ENCODE data around the gene SLC39A11.
"Not testable (repeated sequence)": the region's sequence is repeated elsewhere in the genome, so short reads cannot be mapped to it uniquely, and the experiment has no call there.

Gene SLC39A11

GRCh38 chr17:73007407-73007806 lies 85.1 kb downstream of the SLC39A11 start:
- DNase-seq (ENCODE audit: low read depth), result no peak

DNA sequence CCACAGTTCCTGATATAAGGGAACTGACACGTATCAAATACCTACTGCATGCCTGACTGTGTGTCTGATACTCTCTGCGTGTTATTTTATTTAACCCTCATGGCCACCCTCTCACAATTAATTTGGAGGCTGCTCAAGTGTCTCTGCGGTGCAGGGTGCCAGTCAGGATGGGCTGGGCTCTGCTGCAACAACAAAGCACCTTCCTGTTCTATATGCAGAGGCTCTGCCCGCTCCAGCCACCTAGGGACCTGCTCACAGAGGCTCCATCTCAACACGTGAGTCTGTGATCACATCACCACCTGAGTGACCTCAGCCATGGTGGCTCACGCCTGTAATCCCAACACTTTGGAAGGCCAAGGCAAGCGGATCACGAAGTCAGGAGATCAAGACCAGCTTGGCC lies 87.1 kb downstream of the SLC39A11 start:
- no peak for DNase-seq (ENCODE audit: low read depth)

DNA sequence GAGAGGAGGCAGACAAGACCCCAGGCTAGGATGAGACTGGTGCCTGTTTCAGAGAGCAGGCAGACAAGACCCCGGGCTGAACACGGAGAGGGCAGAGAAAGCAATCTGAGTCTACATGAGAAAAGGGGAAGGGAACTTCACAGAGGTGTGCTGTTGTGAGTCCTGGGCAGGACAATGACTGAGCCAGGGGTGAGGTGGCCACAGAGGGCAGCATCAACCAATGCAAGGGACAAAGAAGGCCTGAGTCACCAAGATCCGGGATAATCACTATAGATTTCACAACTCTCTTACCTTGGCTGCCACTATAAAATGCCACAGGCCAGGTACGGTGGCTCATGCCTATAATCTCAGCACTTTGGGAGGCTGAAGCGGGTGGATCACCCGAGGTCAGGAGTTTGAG lies 89.0 kb downstream of the SLC39A11 start:
- no peak for DNase-seq (ENCODE audit: low read depth)

DNA sequence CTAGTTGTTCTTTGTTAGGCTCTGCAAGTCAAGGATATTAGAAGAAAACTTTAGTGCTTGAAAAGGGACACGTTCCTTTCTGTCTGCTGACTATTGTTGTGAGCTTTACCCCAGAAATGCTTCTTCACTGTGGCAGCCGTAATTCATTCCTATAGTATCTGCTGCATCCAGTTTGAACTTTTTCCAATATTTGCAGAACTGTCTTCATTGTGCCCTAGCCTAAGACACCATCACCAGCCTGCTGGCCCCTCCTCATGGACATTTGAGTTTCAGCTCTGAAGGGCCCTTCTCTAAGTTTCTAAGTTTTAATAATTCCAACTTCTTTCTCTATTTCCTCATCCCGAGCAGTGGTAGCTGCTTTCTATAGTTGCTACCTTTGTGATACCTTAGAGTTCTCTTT lies 91.7 kb downstream of the SLC39A11 start:
- DNase-seq (ENCODE audit: low read depth), result no peak

GRCh38 chr17:72999474-72999873 lies 93.0 kb downstream of the SLC39A11 start:
- DNase-seq (ENCODE audit: low read depth), result not testable (repeated sequence)

- no peak for DNase-seq (ENCODE audit: low read depth)
These were observed 94.1 kb downstream of the SLC39A11 start for GRCh38 chr17:72998343-72998742.

DNA sequence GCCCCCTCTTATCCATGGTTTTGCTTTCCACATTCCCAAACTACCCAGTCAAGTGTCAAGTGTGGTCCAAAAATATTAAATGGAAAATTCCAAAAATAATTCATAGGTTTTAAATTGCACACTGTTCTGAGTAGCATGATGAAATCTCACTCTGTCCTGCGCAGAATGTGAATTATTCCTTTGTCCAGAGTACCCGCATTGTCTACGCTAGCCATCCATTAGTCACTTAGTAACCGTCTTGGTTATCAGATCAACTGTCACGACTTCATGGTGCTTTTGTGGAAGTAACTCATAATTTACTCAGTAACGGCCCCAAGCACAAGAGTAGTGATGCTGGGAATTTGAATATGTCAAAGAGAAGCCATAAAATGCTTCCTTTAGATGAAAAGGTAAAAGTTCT lies 94.9 kb downstream of the SLC39A11 start:
- no peak for DNase-seq (ENCODE audit: low read depth)

- DNase-seq (ENCODE audit: low read depth), result no peak
These were observed 95.7 kb downstream of the SLC39A11 start for GRCh38 chr17:72996791-72997190.

DNA sequence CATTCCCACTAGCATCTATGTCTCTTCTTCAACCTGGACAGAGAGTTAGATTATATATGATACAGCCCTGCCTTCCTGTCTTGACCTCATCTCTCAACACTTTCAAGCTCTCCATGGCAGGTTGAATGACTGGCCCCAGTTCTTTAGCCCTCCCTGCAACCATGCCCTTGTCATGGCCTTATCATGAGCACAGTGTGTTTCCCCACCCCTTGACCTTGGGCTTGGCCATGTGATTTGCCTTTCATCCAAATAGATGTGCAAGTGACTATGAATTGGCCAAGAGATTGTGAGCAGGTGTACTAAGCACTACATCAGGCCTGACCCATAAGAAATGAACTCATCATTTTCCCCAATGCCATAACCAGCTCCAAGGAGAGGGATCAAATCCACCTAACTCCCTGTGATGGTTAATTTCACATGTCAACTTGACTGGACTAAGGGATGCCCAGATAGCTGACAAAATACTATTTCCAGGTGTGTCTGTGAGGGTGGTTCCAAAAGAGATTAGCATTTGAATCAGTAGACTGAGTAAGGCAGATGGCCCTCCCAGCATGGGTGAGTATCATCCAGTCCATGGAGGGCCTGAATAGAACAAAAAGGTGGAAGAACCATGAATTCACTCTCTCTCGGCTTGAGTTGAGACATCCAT lies 97.4 kb downstream of the SLC39A11 start:
- no peak for DNase-seq (ENCODE audit: low read depth)

GRCh38 chr17:72992783-72993467 lies 99.6 kb downstream of the SLC39A11 start:
- DNase-seq (ENCODE audit: low read depth), result not testable (repeated sequence)

DNA sequence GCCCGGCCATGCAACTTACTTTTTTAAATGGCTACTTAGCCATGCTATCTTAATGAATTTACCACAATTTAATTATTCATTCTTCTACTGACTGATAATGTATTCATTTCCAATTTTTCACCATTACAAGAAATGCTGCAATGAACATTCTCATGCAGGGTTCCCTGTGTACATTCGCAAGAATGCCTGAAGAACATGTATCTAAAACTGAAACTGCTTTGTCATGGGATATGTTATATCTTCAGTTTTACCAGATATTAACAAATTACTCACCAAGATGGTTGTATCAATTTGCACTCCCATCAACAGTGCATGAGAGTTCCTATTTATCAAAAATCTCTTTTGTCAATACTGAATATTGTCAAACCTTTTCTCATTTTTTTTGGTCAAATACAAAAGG lies 100.8 kb downstream of the SLC39A11 start:
- DNase-seq (ENCODE audit: low read depth), result no peak

DNA sequence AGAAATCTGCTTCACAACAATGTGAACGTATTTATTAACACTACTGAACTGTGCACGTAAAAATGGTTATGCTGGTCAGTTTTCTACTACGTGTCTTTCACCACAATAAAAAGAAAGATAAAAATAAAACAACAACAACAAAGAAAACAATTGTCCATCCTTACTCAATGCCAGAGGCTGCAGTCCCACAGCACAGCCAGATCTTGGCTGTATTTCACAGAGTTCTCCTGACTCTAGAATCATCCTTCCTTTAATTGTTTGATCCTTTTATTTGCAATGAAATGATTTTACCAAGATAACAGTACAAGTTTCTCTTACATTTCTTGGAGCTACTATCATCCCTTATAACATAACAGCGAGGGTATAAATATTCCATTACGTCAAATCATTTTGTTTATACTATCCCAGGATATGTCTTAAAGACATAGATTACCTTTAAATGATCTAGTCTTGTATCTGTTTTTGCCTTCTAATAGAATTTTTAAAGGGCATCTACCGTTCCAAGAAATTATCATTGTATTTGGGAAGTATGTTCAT lies 103.3 kb downstream of the SLC39A11 start:
- no peak for DNase-seq (ENCODE audit: low read depth)

- no peak for DNase-seq (ENCODE audit: low read depth)
These were observed 104.0 kb downstream of the SLC39A11 start for GRCh38 chr17:72988451-72988850.

GRCh38 chr17:72987166-72987565 lies 105.3 kb downstream of the SLC39A11 start:
- no peak for DNase-seq (ENCODE audit: low read depth)

GRCh38 chr17:72985882-72986720 lies 106.4 kb downstream of the SLC39A11 start:
- DNase-seq (ENCODE audit: low read depth), result peak; percentile 2

GRCh38 chr17:72984926-72985325 lies 107.6 kb downstream of the SLC39A11 start:
- DNase-seq (ENCODE audit: low read depth), result no peak

GRCh38 chr17:72984145-72984925 lies 108.2 kb downstream of the SLC39A11 start:
- no peak for DNase-seq (ENCODE audit: low read depth)

DNA sequence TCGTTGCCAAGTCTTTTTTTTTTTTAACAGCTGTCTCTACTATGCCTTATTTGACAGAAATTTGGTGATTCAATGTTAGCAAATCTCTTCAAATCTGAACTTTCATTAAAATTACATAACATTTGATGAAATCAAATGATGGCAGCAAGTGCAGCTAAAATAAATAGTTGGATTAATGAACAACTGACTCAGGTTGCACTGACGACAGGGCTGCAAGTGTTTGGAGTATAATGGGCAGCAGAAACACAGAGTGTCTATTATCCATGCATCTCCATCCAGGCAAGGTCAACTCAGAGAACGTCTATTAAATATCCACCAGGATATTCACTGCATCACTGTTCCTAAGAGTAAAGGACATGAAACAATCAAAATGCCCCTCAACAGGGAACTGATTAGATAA lies 109.8 kb downstream of the SLC39A11 start:
- DNase-seq (ENCODE audit: low read depth), result no peak

DNA sequence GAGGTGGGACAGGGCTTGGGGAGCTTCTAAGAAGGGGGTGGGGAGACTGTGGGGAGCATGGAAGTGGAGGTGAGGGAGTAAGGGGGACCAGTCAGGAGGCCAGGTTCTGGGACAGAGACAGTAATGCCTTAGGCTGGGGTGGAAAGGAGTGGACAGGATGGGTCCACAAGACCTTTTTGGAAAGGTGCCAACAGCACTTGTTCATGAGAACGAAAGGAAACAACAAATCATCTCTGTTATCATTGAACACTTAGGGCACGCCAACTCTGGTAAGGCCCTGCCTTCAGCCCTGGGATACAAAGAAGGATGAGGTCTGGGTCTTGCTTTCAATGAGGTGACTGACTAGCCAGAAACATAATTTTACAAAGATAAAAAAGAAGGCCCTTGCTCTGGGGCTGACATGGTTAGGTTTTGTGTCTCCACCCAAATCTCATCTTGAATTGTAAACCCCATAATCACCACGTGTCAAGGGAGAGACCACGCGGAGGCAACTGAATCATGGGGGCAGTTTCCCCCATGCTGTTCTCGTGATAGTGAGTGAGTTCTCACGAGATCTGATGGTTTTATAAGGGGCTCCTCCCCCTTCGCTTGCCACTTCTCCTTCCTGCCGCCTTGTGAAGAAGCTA lies 113.8 kb downstream of the SLC39A11 start:
- DNase-seq (ENCODE audit: low read depth), result no peak

GRCh38 chr17:72977771-72978417 lies 114.6 kb downstream of the SLC39A11 start:
- no peak for DNase-seq (ENCODE audit: low read depth)
